IMR-90 (cell line): ENCODE results near the gene FMO1. TPM values are rescaled to one million over a fixed set of nuclear protein-coding genes. Genes with fewer than 3 reads are reported as not detected.

Experiments used
- ATAC-seq: fragments of 200-7000 bp; cut with Tn5 transposase; 2 replicates; pipeline ENCODE4 v1.9.1; 2020; ENCODE audit warnings: low read depth, mild to moderate bottlenecking, moderate library complexity
- BruUV-seq: library from RNA; stranded (reverse); fragments of 400-500 nt; replicated peaks from 2 replicates; lab custom pipeline; 2021; lab: Mats Ljungman, UMichigan
- CTCF ChIA-PET: fragments of 300-600 bp; formaldehyde crosslinking; extraction: SDS; loops from one replicate; lab custom pipeline; 2021; ENCODE audit warnings: antibody characterized with exemption; lab: Yijun Ruan, JAX
- POLR2A ChIA-PET: fragments of 300-600 bp; sonication (Branson Sonifier 250); formaldehyde crosslinking; loops from one replicate; lab custom pipeline; 2022; ENCODE audit warnings: antibody characterized with exemption; ENCODE audit not compliant: unreplicated experiment; lab: Charles Lee
- DNase-seq: peaks from one replicate; pipeline ENCODE4 v3.0.0; 2013
- H2AFZ ChIP-seq: replicated peaks from 2 replicates; pipeline ENCODE3; 2013; ENCODE audit warnings: low read length, mild to moderate bottlenecking; ENCODE audit not compliant: poor library complexity
- H2AK5ac ChIP-seq: 2 replicates; pipeline ENCODE4 v1.6.1; 2013; ENCODE audit warnings: low read depth, low read length, inconsistent platforms
- H2AK9ac ChIP-seq: replicated peaks from 2 replicates; pipeline ENCODE3; 2013; ENCODE audit warnings: mild to moderate bottlenecking, low read depth, low read length, moderate library complexity; ENCODE audit not compliant: poor library complexity
- H2BK120ac ChIP-seq: 2 replicates; pipeline ENCODE4 v1.6.1; 2013; ENCODE audit warnings: low read depth, low read length, inconsistent platforms
- H2BK15ac ChIP-seq: 3 replicates; pipeline ENCODE4 v1.6.1; 2013; ENCODE audit warnings: low read depth, low read length, inconsistent platforms
- H2BK20ac ChIP-seq: 2 replicates; pipeline ENCODE4 v1.6.1; 2013; ENCODE audit warnings: low read depth, mild to moderate bottlenecking, inconsistent platforms, low read length, moderate library complexity
- H2BK5ac ChIP-seq: 2 replicates; pipeline ENCODE4 v1.6.1; 2013; ENCODE audit warnings: mild to moderate bottlenecking, low read depth, low read length, inconsistent platforms; ENCODE audit not compliant: poor library complexity, severe bottlenecking
- H3K14ac ChIP-seq: replicated peaks from 2 replicates; pipeline ENCODE4 v1.6.1; 2013; ENCODE audit warnings: low read depth, low read length, inconsistent platforms
- H3K18ac ChIP-seq: 2 replicates; pipeline ENCODE4 v1.6.1; 2013; ENCODE audit warnings: low read depth, low read length, control low read depth
- H3K23ac ChIP-seq: 2 replicates; pipeline ENCODE4 v1.6.1; 2013; ENCODE audit warnings: low read depth, low read length, inconsistent platforms
- H3K27ac ChIP-seq: 2 replicates; pipeline ENCODE4 v1.5.1; 2013; ENCODE audit warnings: mild to moderate bottlenecking, control low read depth, low read length; ENCODE audit not compliant: insufficient read depth
- H3K27me3 ChIP-seq: 2 replicates; pipeline ENCODE4 v1.6.1; 2013; ENCODE audit warnings: low read length; ENCODE audit not compliant: control insufficient read depth, insufficient read depth
- H3K36me3 ChIP-seq: 2 replicates; pipeline ENCODE4 v1.6.1; 2013; ENCODE audit warnings: low read length, mixed read lengths; ENCODE audit not compliant: control insufficient read depth, insufficient read depth
- H3K4ac ChIP-seq: 2 replicates; pipeline ENCODE4 v1.6.1; 2013; ENCODE audit warnings: low read depth, low read length, inconsistent platforms
- H3K4me1 ChIP-seq: 2 replicates; pipeline ENCODE4 v1.6.1; 2013; ENCODE audit warnings: low read length, mixed read lengths; ENCODE audit not compliant: control insufficient read depth, insufficient read depth
- H3K4me2 ChIP-seq: 2 replicates; pipeline ENCODE4 v1.6.1; 2013; ENCODE audit warnings: low read depth, mild to moderate bottlenecking, control low read depth, low read length, moderate library complexity
- H3K4me3 ChIP-seq: 2 replicates; pipeline ENCODE4 v1.5.1; 2013; ENCODE audit warnings: low read depth, mild to moderate bottlenecking, control low read depth, low read length, moderate library complexity; ENCODE audit not compliant: insufficient read depth
- H3K56ac ChIP-seq: 2 replicates; pipeline ENCODE4 v1.6.1; 2013; ENCODE audit warnings: low read length, inconsistent platforms; ENCODE audit not compliant: insufficient read depth; ENCODE audit errors: extremely low read depth
- H3K79me1 ChIP-seq, 2 experiments: 2 replicates each; pipeline ENCODE4 v1.6.1; 2013; ENCODE audit warnings: low read length in 2 of 2, inconsistent platforms in 1 of 2, low read depth in 1 of 2
- H3K9ac ChIP-seq: 2 replicates; pipeline ENCODE4 v1.6.1; 2013; ENCODE audit warnings: low read depth, low read length, control low read depth
- H3K9me1 ChIP-seq: 2 replicates; pipeline ENCODE4 v1.6.1; 2013; ENCODE audit warnings: low read length, inconsistent platforms; ENCODE audit not compliant: insufficient read depth
- H3K9me3 ChIP-seq: 2 replicates; pipeline ENCODE4 v1.6.1; 2013; ENCODE audit warnings: low read length; ENCODE audit not compliant: control insufficient read depth, insufficient read depth
- H4K20me1 ChIP-seq: 2 replicates; pipeline ENCODE4 v1.6.1; 2013; ENCODE audit warnings: low read length, inconsistent platforms; ENCODE audit not compliant: insufficient read depth
- H4K5ac ChIP-seq: 2 replicates; pipeline ENCODE4 v1.6.1; 2013; ENCODE audit warnings: mild to moderate bottlenecking, low read depth, low read length, control low read depth
- H4K8ac ChIP-seq, 2 experiments: 2 replicates each; pipeline ENCODE4 v1.6.1; 2013; ENCODE audit warnings: low read depth in 2 of 2, low read length in 2 of 2, control low read depth in 1 of 2, inconsistent platforms in 1 of 2
- H4K91ac ChIP-seq: 2 replicates; pipeline ENCODE4 v1.6.1; 2013; ENCODE audit warnings: low read depth, low read length, inconsistent platforms; ENCODE audit not compliant: insufficient read depth
- BHLHE40 ChIP-seq: fragments of 150-350 bp; IDR thresholded peaks from 2 replicates; pipeline ENCODE4 v1.6.1; 2016; ENCODE audit warnings: mild to moderate bottlenecking, low read depth, low read length
- CHD1 ChIP-seq: IDR thresholded peaks from 2 replicates; pipeline ENCODE4 v1.6.1; 2012; ENCODE audit warnings: low read depth, low read length, improper control_type of control experiment
- FOS ChIP-seq: fragments of 150-350 bp; IDR thresholded peaks from 2 replicates; pipeline ENCODE4 v1.6.1; 2016; ENCODE audit warnings: low read depth, low read length
- MAFK ChIP-seq: IDR thresholded peaks from 2 replicates; pipeline ENCODE4 v1.6.1; 2012; ENCODE audit warnings: low read depth, low read length, improper control_type of control experiment
- MAZ ChIP-seq: IDR thresholded peaks from 2 replicates; pipeline ENCODE4 v1.6.1; 2012; ENCODE audit warnings: low read depth, mild to moderate bottlenecking, low read length, improper control_type of control experiment, moderate library complexity, borderline replicate concordance
- MXI1 ChIP-seq: IDR thresholded peaks from 2 replicates; pipeline ENCODE4 v1.6.1; 2012; ENCODE audit warnings: low read depth, mild to moderate bottlenecking, low read length, moderate library complexity, borderline replicate concordance
- NFE2L2 ChIP-seq: fragments of 150-350 bp; IDR thresholded peaks from 2 replicates; pipeline ENCODE4 v1.6.1; 2016; ENCODE audit warnings: low read depth, mild to moderate bottlenecking, low read length
- RAD21 ChIP-seq: IDR thresholded peaks from 2 replicates; pipeline ENCODE4 v1.6.1; 2012; ENCODE audit warnings: low read length, improper control_type of control experiment
- SMC3 ChIP-seq: fragments of 150-350 bp; IDR thresholded peaks from 2 replicates; pipeline ENCODE4 v1.6.1; 2016; ENCODE audit warnings: low read depth, mild to moderate bottlenecking, antibody characterized with exemption, low read length, moderate library complexity
- WGBS, 2 experiments: methylation state at CpG; one replicate each; pipeline versions ENCODE4 v1.1.5 to v1.1.7; 2013; ENCODE audit warnings: missing lambda C conversion rate in 2 of 2; ENCODE audit not compliant: insufficient read length in 1 of 2; ENCODE audit errors: extremely low coverage in 2 of 2; 5-methylcytosine and 5-hydroxymethylcytosine counted together
- dilution Hi-C: fragments of 300-500 bp; cut with HindIII; formaldehyde crosslinking; loops from one replicate; pipeline ENCODE4 v1.14.3; 2018; ENCODE audit warnings: low sequenced_read_pairs; ENCODE audit not compliant: unreplicated experiment
- in situ Hi-C: fragments of 300-500 bp; cut with MboI; formaldehyde crosslinking; loops from 3 replicates; pipeline ENCODE4 v1.14.3; 2019; ENCODE audit warnings: low sequenced_read_pairs, inconsistent platforms, mixed read lengths
- intact Hi-C: fragments of 100-400 bp; cut with micrococcal nuclease; formaldehyde crosslinking; loops from 2 replicates; pipeline ENCODE4 v1.10.0; 2022
- polyA plus RNA-seq, 3 experiments: library from polyadenylated mRNA; depleted of rRNA; stranded (reverse); fragments of >200 nt; gene quantifications; 2 replicates each; pipeline ENCODE4 v1.2.3, GENCODE V29; 2012; ENCODE audit warnings: low replicate concordance in 1 of 3
- total RNA-seq: library from RNA; depleted of rRNA; stranded (reverse); fragments of >200 nt; gene quantifications from 2 replicates; pipeline ENCODE4 v1.2.3, GENCODE V29; 2012
- TF ChIP-seq, protein P1 (sequence below): conservative IDR thresholded peaks from 2 replicates; pipeline ENCODE4 v1.5.1; 2012; ENCODE audit warnings: mild to moderate bottlenecking, low read depth, low read length, improper control_type of control experiment
- TF ChIP-seq, protein P2 (sequence below): fragments of 150-350 bp; IDR thresholded peaks from 2 replicates; pipeline ENCODE4 v1.6.1; 2016; ENCODE audit warnings: low read depth, mild to moderate bottlenecking, low read length, moderate library complexity, borderline replicate concordance
- TF ChIP-seq, protein P3 (sequence below): fragments of 150-350 bp; IDR thresholded peaks from 2 replicates; pipeline ENCODE4 v1.6.1; 2017; ENCODE audit warnings: mild to moderate bottlenecking, antibody characterized with exemption, low read length, low read depth

The FMO1 gene
- total and polyA plus RNA-seq, 2 of the 4 experiments (the other 2 are of a cell fraction) = not detected

DNA sequence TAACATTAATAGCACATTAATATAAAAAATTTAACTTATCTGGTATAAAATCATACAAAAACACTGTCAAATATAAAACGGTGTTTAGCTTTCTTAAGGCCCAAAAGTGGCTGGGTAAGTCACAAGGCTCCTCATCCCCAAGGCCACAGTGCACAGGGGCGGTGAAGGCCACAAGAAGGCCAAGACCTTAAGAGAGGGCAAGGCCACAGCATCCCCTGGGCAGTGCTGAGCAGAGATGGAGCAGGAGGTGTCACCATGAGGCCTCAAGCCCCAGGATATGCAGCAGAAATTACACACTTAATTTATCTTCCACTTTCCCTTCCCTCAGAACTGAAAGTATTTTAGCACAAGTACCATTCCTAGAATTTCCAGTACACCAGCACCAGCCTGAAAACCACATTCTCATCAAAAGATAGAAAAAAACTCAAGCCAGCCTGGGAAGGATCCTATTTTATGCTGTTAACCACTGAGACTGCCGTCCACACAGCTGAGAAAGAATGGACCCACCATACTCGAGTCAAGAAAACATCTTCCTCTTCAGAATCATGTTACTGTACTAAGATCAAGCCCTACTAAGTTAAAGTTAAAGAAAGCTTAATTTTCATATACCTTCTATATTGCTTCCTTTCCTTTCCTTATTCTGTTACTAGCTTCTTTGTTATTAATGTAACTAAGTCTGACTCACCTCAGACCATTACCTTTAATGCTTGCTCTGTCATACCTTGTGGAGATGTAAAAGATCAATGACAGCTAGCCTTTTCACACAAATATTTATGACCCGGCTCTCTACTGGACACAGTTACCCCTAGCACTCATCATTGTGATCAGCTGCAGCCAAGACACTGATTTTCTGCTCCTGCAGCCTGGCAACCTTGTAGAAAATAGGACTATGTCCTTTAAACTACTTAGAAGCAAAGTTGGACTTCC is 26.4 kb upstream of the FMO1 start:
- no peaks in the 10 kb centered on the region; the same call in 1 of the 2 replicates for H3K9me3 ChIP-seq
- peak overlapping the region; percentile 80 for H3K23ac ChIP-seq
- CTCF ChIA-PET = interaction anchor here (0.8 to 2.6 kb wide), 2 partner anchors 141 to 255 kb away, joined by 3 to 10 read pairs; no protein-coding TSS in a partner anchor
- no peaks in the 10 kb centered on the region for H3K27me3 ChIP-seq
- H3K36me3 ChIP-seq = no peaks in the 10 kb centered on the region
- peak overlapping the region; percentile 80 to 81 for H4K8ac ChIP-seq
- BruUV-seq = no TSS peak
- peak overlapping the region; percentile 94 for H3K9ac ChIP-seq
- H2AFZ ChIP-seq = peak overlapping the region; percentile 79
- dilution Hi-C loops (no loop called here), in situ Hi-C loops (no loop called here), intact Hi-C loops (loop anchor here (10.0 kb wide), 3 partner anchors 557 to 1297 kb away; partner anchors contain the start of genes GORAB and PRRX1)
- peak overlapping the region; percentile 57 for H2AK9ac ChIP-seq
- no peak overlapping the region for H3K4me3 ChIP-seq
- H3K4me2 ChIP-seq = peak overlapping the region; percentile 37
- H3K9me1 ChIP-seq = peaks cover 5% of the 10 kb centered on the region; the same call in 1 of the 2 replicates
- H4K91ac ChIP-seq = peak overlapping the region; percentile 90
- POLR2A ChIA-PET = no interaction called here
- peak overlapping the region; percentile 93 for H2BK120ac ChIP-seq
- H3K27ac ChIP-seq = peak overlapping the region; percentile 100
- 67% methylated on average over 1 of the region's 5 CpGs; no CpG with 5 or more reads in 1 of the 2 experiments for WGBS, 2 experiments
- H3K56ac ChIP-seq = peak overlapping the region; percentile 53; the same call in 1 of the 2 replicates
- H3K14ac ChIP-seq = peak overlapping the region; percentile 84
- H4K20me1 ChIP-seq = no peaks in the 10 kb centered on the region
- H4K5ac ChIP-seq = peak overlapping the region; percentile 99
- peak overlapping the region; percentile 100 for H3K18ac ChIP-seq
- peak overlapping the region; percentile 93; the same call in 2 of the 3 replicates for H2BK15ac ChIP-seq
- peak overlapping the region; percentile 96 for H2BK5ac ChIP-seq
- DNase-seq (peak; percentile 22), ATAC-seq (0 out of 2 replicates have a peak, but pooled peaks have one; percentile 3)
- H3K79me1 ChIP-seq = no peaks in the 10 kb centered on the region
- H2AK5ac ChIP-seq = peak overlapping the region; percentile 97; the same call in 1 of the 2 replicates
- peak overlapping the region; percentile 100 for H2BK20ac ChIP-seq
- peaks cover 18% of the 10 kb centered on the region for H3K4me1 ChIP-seq
- H3K4ac ChIP-seq = peak overlapping the region; percentile 99
- no peak for TF ChIP-seq FOS
- no peak for TF ChIP-seq BHLHE40
- TF ChIP-seq SMC3 = no peak
- TF ChIP-seq, protein P1, sequence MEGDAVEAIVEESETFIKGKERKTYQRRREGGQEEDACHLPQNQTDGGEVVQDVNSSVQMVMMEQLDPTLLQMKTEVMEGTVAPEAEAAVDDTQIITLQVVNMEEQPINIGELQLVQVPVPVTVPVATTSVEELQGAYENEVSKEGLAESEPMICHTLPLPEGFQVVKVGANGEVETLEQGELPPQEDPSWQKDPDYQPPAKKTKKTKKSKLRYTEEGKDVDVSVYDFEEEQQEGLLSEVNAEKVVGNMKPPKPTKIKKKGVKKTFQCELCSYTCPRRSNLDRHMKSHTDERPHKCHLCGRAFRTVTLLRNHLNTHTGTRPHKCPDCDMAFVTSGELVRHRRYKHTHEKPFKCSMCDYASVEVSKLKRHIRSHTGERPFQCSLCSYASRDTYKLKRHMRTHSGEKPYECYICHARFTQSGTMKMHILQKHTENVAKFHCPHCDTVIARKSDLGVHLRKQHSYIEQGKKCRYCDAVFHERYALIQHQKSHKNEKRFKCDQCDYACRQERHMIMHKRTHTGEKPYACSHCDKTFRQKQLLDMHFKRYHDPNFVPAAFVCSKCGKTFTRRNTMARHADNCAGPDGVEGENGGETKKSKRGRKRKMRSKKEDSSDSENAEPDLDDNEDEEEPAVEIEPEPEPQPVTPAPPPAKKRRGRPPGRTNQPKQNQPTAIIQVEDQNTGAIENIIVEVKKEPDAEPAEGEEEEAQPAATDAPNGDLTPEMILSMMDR = no peak
- no peak for TF ChIP-seq RAD21
- TF ChIP-seq, protein P2, sequence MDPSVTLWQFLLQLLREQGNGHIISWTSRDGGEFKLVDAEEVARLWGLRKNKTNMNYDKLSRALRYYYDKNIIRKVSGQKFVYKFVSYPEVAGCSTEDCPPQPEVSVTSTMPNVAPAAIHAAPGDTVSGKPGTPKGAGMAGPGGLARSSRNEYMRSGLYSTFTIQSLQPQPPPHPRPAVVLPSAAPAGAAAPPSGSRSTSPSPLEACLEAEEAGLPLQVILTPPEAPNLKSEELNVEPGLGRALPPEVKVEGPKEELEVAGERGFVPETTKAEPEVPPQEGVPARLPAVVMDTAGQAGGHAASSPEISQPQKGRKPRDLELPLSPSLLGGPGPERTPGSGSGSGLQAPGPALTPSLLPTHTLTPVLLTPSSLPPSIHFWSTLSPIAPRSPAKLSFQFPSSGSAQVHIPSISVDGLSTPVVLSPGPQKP = no peak
- TF ChIP-seq NFE2L2 = no peak
- TF ChIP-seq MAFK = no peak
- TF ChIP-seq MXI1 = no peak
- TF ChIP-seq CHD1 = no peak
- TF ChIP-seq, protein P3, sequence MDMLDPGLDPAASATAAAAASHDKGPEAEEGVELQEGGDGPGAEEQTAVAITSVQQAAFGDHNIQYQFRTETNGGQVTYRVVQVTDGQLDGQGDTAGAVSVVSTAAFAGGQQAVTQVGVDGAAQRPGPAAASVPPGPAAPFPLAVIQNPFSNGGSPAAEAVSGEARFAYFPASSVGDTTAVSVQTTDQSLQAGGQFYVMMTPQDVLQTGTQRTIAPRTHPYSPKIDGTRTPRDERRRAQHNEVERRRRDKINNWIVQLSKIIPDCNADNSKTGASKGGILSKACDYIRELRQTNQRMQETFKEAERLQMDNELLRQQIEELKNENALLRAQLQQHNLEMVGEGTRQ = no peak
- TF ChIP-seq MAZ = no peak
